Measurements from ENCODE around the gene AAK1.

- TF ChIP-seq, protein P1, sequence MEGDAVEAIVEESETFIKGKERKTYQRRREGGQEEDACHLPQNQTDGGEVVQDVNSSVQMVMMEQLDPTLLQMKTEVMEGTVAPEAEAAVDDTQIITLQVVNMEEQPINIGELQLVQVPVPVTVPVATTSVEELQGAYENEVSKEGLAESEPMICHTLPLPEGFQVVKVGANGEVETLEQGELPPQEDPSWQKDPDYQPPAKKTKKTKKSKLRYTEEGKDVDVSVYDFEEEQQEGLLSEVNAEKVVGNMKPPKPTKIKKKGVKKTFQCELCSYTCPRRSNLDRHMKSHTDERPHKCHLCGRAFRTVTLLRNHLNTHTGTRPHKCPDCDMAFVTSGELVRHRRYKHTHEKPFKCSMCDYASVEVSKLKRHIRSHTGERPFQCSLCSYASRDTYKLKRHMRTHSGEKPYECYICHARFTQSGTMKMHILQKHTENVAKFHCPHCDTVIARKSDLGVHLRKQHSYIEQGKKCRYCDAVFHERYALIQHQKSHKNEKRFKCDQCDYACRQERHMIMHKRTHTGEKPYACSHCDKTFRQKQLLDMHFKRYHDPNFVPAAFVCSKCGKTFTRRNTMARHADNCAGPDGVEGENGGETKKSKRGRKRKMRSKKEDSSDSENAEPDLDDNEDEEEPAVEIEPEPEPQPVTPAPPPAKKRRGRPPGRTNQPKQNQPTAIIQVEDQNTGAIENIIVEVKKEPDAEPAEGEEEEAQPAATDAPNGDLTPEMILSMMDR (IDR thresholded peaks at IDR 0.05): no peak
- no peak for TF ChIP-seq POLR2A (IDR thresholded peaks at IDR 0.05)
Observed at GRCh38 chr2:69456154-69456553, 187.4 kb downstream of the AAK1 start.
